GM18858 (cell line): ENCODE results near the gene HOXD9.

Experiments used
- ATAC-seq: cut with Tn5 transposase; IDR thresholded peaks from one replicate; pipeline ENCODE4 v1.9.1; 2021; ENCODE audit not compliant: unreplicated experiment

HOXD9 gene

DNA sequence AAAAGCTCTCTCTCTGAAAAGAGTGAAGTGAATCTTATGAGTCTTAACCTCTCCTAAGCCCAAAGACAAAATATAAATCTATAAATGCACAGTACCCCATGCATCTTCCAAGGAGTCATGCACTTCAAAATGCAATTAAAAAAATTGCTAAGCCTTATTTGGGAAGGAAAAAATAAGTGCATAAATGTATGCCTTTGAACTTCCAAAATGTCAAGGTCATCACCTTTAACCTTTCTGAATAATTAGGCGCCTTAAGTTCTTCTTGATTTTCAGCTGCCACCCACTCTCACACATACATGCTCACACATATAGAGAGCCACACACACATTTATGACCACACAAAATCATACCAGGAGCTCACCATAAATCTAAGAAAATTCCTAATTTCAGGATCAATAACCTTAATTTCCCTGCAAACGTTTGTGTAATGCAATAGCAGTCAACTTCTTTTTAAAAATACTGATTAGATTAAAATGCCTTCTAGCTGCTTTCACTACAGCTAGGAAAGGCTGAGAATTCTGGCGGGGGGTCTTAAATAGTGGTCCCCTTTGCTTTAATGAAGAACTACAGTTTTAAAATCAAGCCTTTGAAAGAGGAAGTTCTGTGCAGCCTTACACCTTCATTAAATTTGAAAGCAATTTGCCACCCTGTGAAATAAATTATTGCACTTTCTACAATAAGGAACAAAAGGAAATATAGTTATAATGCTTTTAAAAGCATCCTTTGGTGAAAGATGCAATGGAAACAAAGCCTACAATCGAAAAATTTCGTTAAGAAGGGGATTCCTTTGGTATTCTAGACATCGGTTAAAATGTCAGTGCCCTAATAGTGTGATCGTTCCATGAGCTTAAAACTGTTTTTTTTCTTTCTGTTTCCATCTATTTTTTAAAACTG is 11.9 kb upstream of the HOXD9 start:
- ATAC-seq = no peak

DNA sequence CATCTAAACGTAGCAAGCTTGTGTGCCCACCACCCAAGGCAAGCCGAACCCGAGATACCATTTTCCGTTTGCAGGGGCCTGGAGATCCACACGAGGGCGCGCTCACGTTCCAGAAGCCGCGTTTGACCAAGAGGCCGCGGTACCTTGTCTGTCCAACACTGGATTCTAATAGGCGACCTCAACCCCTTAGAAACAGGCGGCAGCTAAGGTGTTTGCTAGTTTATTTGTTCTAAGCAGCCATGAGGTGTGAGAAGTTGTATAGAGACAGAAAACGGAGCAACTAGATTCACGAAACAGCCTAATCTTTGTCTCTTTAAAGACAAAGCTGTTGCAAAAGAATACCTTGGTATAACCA is 11.2 kb upstream of the HOXD9 start:
- no peak for ATAC-seq

DNA sequence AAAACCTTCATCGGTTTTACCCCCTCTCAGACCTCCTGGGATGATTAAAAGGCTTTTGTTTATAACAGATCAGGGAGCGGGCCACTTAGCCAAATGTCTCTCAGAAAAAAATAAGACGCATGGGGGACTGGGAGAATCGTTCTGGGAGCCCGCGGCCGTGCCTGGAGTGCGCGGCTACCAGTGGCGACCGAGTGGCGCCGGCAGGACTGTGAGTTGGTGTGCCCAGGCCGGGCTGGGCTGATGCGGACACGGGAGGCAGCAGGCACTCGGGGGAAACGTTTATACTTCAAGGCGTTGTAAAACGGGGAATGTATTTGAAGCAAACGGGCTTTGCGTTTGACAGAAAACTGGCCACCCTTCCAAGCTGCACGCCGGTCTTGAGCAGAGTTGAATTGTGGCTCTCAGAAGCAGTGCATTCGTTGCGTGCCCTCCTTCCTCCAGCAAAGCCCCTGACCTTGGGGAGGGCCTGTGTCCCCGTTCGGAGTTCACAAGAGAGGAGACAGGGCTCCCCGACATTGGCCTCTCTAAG is 10.6 kb upstream of the HOXD9 start:
- ATAC-seq = no peak

DNA sequence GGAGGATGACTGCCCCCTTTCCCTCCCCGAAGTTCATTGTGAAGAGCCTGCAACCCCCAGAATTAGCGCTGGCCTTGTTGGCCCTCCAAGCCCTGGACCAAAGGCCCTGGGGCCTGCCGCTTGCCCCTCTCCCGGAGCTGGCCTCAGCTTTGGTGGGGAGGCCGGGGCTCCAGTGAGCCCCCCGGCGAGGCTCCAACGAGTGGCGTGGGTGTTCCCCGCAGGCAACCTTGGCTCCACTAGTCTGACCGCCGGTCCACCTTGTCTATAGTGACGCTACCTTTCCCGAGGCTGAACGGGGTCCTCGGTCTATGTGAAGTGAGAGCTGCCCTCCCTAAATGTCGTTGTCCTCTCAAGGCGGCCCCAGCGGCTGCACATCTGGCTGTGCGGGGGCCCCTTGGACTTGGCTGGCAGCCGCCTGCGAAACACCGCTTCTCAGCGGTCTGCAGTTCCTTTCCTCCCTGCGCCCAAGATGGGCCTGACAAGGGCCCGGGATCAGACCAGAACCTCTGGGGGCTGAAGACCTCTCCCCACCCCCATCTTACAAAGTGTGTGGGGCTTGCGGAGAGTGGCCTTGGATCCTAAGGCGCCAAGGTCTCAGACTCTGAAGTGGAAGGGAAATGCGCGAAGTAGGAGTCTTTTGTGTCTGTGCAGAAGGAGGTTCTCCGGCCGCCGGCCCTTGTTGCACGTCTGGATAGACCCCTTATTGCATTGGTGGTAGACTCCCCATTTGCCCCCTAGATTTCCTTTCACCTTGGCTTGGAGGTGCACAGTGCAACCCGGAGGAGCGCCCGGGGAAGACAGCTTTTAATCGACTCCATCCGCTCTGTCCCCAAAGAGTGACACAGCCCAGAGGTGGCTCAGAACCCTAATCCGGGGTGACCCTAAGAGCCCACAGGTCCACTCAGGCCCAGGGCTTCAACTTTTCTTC is 9.9 kb upstream of the HOXD9 start:
- ATAC-seq = no peak

DNA sequence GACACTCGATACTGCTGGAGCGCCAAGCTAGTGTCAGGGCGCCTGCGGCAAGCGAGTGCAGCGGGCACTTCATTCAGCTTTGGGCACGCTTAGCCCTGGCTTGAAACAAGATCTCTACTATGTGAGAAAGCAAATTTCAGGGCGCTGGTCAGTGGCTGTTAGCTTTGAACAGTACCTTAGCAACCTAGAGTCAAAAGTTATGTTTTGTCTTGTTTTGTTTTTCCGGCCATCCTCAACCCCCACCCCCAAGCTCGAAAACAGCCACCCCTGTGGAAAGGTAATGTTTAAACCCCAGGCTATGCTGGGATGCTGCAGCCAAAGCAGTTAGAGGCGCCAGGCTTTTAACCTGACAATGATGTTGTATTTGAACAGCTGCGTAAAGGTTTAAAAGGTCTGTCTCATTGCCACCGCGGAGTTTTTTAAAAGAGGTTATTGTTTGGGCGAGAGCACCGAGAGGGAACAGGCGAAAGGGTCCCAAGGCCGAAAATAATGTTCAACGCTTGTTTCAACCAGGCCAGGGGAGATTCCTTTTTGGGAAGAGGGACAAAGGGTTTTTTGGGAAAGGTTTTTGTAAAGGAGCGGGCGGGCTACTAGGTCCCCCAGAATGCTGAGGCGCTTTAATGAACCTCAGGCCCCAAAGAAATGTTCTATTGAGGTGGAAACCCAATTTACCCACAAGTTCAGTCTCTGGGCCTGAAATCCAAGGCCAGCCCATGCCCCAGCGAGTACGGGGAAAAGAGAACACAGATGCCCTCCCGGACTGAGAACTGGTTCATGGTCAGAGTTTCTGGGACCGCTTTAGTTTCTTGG is 8.2 kb upstream of the HOXD9 start:
- ATAC-seq = no peak

DNA sequence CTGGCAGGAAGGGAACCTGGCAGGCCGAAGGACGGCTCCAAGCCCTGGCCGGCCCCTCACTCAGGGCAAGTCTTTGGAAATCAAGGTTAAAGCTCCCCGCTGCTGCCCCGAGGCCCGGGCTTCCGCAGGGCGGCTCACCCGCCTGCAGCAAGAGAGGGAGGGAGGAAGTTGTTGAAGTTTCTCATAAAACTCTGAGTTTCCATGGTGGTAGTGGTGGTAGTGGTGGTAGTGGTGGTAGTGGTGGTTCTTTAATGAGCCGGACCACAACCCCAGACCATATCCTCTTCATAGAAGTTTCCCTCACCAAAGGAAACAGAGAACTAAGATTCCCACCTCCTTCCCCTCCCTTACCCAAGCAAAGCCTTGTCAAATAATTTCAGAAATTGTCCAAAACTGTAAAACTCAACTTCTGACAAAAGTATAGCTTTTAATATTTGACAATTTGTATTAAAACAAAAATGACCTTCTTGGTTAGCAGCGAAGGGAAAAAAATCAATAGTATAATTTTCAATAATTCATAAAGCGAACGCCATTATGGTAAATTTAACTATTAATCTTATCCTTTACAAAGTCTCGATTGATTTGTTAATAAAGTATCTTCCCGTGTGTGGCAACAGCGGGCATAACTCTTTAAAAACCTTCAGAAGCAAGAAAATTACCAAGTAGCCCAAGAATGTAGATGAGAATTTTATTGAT is 7.4 kb upstream of the HOXD9 start:
- no peak for ATAC-seq

DNA sequence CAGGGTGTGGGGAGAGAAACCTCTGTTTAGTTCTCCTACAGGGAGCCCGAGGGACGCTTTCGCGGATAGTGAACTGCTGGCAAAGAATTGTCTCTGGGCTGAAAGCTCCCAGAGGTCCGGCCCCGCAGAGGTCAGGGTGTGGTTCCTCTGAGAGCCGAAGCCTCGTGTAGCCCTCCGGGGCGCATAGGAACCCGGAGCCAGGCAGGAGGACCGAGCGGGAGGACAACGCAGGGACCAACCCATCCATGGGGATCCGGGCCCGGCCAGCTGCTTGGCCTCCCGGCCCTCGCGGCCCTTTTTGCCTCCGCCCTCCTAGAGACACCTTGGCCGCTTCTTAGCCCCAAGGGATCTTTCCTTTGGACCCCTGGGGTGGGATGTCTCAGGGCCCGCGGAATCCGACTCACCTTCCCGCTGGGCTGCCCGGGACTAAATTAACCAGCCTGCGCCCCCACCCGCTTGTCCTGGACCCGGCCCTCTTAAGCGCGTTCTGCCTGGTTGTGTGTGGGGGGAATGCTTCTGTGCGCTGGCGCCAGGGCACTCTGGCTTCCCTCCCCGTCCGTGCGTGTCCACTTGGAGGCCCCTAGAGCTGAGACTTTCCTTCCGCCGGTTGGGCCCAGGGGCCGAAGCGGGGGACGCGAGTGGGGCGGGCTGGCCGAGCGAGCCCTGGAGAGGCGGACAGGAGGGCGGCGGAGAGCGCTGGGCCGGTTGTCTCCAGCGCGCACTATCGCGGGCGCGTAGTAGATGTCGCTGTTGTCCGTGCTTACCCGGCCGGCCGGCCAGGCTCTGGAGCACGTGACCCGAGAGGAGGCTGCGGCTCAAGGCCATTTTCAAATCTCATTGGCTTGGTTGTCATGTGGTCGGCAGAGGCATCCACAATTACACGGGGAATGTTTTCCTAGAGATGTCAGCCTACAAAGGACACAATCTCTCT is 6.4 kb upstream of the HOXD9 start, which contains the start of gene HOXD10:
TSS of gene HOXD10 (plus strand) at position 896 of the 931 bp plus-strand sequence. CDS start 56 bp downstream, outside the sequence.
- no peak for ATAC-seq

DNA sequence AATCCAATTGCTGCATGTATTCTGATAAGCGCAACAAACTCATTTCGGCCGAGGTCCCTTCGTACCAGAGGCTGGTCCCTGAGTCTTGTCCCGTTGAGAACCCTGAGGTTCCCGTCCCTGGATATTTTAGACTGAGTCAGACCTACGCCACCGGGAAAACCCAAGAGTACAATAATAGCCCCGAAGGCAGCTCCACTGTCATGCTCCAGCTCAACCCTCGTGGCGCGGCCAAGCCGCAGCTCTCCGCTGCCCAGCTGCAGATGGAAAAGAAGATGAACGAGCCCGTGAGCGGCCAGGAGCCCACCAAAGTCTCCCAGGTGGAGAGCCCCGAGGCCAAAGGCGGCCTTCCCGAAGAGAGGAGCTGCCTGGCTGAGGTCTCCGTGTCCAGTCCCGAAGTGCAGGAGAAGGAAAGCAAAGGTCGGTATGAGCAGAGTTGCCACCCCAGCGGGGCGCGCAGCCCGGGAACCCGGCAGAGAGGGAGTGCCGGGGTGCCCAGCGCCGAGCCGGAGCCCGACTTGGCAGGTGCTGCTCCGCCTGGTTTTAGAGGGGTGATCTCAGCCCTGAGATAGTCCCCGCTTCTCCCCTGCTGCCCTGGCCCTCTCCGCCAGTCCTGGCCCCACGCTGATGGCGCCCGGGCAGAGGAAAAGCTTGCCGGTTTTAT is 5.2 kb upstream of the HOXD9 start:
- no peak for ATAC-seq

DNA sequence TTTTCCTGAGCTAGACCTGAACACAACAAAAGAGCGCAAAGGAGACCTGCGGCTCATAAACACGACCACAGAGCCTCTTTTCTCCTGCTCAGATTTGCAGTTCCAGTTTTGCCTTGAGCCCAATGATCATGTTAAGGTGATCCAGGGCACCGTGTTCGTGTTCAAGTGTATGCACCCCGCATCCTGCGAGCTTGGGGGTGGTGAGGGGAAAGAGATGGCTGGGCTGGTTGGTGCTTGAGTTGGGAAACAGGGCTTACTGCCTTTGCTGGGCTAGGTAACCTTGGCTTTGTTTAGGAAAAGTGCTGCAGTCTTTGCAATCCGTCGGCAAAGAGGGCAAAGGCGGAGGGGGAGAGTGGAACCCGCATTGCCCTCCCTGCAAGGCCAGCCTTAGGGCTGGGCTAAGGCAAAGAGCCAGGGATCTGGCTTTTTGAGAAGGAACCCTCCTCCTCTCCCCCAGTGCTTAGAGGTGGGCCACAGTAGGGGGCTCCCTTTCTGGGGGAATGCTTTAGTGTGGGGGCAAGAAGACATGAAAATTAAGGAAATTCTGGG is 4.6 kb upstream of the HOXD9 start:
- no peak for ATAC-seq

DNA sequence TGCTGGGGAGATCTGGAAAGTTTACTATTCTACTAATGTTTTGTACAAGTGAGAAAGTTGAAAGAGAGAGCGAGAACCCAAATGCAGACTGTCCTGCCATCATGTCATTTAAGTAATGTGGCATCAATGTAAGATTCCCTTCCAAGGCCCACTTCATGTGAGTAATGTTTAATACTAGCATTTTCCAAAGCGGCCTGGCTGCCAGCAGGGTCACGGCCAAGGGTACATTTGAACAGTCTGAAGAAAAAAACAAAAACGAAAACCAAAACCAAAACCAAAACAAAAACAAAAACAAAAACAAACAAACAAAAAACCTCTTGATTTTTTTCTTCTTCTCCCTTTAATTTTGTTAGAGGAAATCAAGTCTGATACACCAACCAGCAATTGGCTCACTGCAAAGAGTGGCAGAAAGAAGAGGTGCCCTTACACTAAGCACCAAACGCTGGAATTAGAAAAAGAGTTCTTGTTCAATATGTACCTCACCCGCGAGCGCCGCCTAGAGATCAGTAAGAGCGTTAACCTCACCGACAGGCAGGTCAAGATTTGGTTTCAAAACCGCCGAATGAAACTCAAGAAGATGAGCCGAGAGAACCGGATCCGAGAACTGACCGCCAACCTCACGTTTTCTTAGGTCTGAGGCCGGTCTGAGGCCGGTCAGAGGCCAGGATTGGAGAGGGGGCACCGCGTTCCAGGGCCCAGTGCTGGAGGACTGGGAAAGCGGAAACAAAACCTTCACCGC is 3.7 kb upstream of the HOXD9 start:
- ATAC-seq = no peak

DNA sequence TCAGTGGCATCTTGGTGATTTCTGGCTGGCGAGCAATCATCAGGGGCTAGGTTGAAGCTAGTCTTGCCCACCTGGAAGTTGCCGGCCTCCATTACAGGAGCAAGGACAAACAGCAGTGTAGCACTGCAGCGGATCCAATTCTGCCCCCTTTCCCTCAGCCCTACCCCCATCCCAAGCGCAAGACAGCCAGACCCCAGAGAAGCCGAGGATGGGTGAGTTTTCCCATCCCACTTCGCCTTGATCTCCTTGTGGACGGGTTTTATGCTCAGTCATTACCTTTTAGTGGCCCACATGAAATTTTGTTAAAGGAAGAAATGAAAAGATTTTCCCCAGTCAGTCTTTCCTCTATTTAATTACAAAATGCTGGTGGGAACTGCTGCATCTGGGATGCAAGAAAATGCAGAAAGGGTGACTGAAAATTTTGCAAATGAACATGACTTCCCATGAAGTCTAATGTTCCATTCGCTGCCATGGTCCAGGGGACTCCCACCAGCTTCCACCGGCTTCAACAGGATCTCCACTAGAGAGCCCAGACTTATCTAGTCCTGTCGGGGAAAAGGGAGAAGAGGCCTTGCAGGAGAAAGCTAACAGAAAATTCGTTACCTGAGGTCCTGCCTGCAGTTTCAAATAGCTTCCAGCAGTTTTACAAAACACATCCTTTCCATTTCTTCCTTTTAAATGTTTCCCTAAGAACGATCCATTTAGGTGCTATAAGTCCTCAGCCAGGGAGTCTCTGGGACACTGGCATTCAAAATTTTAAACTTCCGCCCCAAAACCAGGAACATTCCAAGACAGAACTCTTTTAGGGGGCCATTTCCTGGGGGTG is 1.9 kb upstream of the HOXD9 start:
- no peak for ATAC-seq

DNA sequence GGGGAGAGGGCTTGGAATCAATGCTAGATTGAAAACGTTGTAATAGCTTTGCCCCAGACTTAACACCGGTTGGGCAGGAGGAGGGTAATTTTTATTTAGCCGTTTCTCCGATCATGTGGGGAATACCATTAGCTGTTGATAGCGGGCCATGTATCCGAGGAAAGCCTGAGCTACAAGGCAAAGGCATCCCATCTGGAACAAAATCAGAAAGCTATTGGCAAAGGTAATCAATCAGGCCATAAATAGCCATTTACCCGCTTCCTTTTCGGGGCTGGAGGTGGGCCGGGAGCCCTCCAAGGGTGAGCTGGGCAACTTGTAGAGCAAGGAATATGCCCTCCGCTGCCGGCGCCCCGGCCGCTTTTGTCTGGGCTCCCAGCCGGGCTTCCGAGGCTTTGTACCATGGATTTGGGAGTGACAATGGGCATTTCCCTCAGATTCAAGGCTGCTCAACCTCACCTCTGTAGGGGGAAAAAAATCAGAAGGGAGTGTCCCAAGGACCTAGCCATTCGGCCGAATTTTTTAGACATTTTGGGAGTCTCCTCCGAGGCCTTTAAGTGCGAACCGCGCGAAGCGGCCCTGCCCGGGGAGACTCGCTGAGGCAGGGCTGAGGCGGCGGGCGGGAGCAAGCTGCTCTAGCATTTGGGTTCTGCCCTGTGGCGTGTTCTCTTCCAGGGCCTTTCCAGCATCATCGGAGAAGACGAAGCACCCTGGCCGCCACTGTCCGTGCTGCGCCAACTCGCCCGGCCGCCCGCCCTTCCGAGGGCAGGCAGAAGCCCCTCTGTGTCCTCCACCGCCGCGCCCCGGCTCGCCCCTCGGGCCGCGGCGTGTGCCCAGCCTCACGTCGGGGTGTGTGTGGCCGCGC is 1.1 kb upstream of the HOXD9 start:
- ATAC-seq = no peak

DNA sequence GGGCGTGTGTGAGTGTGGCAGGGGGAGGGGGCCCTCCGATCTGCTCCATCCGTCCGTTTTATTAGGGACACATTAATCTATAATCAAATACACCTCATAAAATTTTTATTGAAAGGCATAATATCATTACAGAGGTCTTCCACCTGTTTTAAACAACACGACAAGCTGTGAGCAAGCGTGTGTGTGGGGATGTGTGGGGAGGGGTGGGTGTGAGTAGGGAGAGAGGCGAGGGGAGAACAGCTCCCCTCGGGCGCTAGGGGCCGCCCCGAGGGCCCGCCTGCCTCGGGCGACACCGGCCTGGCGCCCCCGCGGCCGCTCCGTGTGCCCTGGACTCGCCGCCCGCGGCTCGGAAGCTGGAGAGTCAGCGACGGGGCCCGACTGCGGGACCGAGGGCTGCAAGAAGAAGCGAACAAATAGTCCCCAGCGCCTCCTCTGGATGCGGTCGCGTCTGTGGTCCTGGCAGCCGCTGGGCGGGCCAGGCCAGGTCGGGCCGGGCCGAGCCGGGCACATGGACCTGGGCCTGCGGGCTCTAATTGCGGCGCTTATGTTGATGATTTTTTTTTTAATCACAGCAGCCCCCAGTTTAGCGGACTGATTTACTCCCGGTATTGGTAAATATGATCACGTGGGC is 352 bp upstream of the HOXD9 start:
- no peak for ATAC-seq

DNA sequence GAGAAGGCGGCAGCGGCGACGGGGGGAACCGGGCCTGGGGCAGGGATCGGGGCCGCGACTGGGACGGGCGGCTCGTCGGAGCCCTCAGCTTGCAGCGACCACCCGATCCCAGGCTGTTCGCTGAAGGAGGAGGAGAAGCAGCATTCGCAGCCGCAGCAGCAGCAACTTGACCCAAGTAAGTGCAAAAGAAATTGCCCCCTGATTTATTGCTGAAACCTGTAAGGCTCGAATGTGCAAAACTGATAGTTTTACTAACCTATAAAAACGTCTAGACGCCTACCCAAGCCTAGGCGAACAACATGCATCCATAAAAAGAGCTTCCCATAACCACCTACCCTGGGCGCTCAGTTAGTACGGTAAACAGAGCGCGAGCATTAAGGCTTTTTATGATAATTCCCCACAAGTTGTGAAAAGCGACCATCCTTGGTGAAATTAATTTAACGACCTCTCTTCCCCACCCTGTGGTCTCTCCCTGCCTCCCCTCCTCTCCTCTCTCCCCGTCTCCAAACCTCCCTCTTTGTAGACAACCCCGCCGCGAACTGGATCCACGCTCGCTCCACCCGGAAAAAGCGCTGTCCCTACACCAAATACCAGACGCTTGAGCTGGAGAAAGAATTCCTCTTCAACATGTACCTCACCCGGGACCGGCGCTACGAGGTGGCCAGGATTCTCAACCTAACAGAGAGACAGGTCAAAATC is 1.0 kb downstream of the HOXD9 start:
- no peak for ATAC-seq
